GM12864 (cell line): Measurements from ENCODE around the gene RBMS1.

Experiments
- DNase-seq: peaks from one replicate; pipeline ENCODE4 v3.0.0-alpha.2; 2011; ENCODE audit warnings: low read depth
- H3K4me3 ChIP-seq: 2 replicates; pipeline ENCODE4 v1.5.1; 2011; ENCODE audit warnings: mild to moderate bottlenecking, low read depth, low read length, control low read depth
- CTCF ChIP-seq: IDR thresholded peaks from 2 replicates; pipeline ENCODE4 v1.5.1; 2011; ENCODE audit warnings: low read depth, mild to moderate bottlenecking, moderate library complexity, low read length, control low read depth, inconsistent platforms; ENCODE audit errors: missing control alignments

The RBMS1 gene

DNA sequence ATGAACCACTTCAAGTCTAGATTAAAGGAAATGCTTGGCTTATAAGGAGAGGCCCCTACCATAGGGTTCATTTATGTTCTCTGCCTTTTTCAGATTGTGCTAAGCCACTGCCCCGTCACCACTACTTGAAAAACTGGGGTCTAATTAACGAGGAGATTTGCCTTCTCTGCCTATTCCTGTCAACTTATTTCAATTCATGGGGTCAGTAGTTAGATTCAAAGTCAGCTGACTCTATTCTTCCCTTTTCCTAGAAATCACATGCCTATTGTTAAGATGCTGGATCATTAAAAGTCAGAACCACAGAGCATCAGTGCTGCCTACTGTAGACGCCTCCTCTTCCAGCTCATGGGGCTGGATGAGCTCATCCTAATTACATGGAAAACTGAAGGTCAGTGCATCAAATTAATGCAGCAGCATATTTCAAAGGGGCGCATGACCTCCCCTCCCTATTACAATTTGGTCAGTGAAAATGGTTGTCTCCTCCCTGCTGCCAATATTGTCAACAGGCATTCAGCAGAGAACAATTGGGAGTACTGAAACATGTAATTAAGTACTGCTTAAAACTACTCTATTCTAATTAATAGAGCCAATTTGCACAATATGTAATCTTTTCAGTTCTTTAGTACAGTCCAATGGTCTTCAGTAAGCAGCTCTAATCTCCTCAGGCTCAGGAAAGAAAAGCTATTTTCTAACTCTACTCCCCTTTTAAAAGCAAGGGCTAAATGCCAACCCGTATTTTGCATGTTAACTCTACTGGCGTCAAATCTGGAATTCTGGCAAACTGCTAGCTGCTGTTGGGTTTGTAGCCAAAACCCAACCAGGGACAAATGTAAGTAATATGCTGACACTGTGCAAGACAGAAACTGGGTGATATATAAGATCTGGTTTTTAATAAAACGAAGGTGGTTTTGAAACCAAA, 176.2 kb downstream of the RBMS1 start:
- no peak for TF ChIP-seq CTCF
- DNase-seq: no peak
- H3K4me3 ChIP-seq: no peak overlapping the region

DNA sequence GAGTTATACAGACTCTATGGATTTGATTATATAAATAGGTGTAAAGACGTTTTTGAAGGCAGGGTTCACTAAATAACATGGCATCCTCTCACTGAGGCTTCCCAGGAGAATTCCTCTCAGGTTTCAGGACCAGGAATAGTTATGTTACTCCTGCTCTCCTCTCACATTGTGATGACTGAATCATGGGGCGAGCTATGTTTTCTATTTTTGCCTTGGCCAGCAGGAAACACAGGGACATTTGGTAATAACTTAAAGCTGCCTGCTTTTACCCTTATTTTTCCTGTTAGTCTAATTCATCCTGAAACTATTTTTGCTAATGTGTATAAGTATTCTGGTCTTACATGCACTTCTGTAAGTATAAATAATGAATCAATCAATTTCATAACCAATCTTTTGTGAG, 178.3 kb downstream of the RBMS1 start:
- no peak overlapping the region for H3K4me3 ChIP-seq
- TF ChIP-seq CTCF: no peak
- DNase-seq: no peak

DNA sequence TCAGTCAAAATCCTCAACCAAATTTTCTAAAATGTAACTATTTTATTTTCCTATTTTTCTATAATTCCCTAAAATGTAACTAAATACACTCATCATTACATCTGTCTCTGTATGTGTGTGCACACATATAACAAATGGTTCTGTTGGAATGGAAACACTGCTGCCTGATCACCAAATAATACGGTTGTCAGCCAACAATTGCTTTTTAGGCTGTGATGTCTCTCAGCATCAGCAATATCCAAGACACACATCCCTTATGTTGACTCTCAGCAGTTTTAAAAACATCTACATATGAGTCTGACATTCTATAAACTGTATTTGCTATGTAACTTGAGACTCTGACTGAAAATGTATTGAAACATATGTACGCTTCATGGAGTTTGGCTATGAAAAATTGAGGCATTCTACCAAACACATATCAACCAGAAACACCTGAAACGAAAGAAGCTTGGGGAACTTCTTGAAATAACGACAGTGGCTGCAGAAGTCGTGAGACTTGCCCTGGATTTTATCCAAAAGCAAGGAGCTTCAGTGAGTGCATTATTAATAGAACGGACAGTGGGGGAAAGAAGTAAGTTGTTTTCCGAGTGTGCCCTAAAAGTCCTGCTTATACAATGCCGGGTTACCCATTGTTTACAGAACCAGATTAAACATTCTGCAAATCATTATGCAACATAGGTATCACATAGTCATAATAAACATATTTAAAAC, 183.3 kb downstream of the RBMS1 start:
- H3K4me3 ChIP-seq: no peak overlapping the region
- no peak for TF ChIP-seq CTCF
- DNase-seq: no peak

- no peak for TF ChIP-seq CTCF
- no peak overlapping the region for H3K4me3 ChIP-seq
- no peak for DNase-seq
These were observed 184.0 kb downstream of the RBMS1 start for GRCh38 chr2:160309585-160309984.

DNA sequence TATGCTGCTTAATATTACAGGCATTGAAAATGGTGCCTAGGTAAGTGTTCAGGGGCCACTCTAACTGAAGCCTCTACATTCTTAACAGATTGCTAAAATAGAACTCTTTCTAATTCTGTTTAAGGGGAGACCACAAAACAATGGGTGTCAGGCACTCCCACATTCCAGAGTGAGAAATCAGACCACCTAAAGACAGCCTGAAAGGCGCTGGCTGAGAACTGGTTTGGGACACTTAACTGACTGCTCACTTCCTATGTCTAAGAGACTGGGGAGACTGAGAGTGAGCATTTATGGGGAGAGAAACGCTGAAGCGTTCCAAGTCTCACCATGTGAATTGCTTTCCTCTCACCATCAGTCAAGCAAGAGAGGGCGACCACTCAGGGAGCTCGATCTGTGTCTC, 184.7 kb downstream of the RBMS1 start:
- DNase-seq: no peak
- no peak overlapping the region for H3K4me3 ChIP-seq
- TF ChIP-seq CTCF: no peak

GRCh38 chr2:160308476-160308875, 185.1 kb downstream of the RBMS1 start:
- DNase-seq: no peak
- no peak for TF ChIP-seq CTCF
- H3K4me3 ChIP-seq: no peak overlapping the region
